GM18526 (cell line): ENCODE data around the gene SETBP1.

Source experiments
- POLR2A ChIP-seq: IDR thresholded peaks from 3 replicates; pipeline ENCODE4 v1.6.1; 2011; ENCODE audit not compliant: insufficient read length; ENCODE audit errors: extremely low read depth

SETBP1 gene

GRCh38 chr18:44977856-44978255 is 297.2 kb downstream of the SETBP1 start:
- TF ChIP-seq POLR2A: no peak

GRCh38 chr18:44979748-44980147 is 299.1 kb downstream of the SETBP1 start:
- no peak for TF ChIP-seq POLR2A

- no peak for TF ChIP-seq POLR2A
These were observed 300.4 kb downstream of the SETBP1 start for GRCh38 chr18:44981121-44981520.

- no peak for TF ChIP-seq POLR2A
These were observed 306.2 kb downstream of the SETBP1 start for GRCh38 chr18:44986933-44987332.

- no peak for TF ChIP-seq POLR2A
These were observed 306.7 kb downstream of the SETBP1 start for GRCh38 chr18:44987371-44987770.

GRCh38 chr18:44988821-44989587 is 308.3 kb downstream of the SETBP1 start:
- TF ChIP-seq POLR2A: no peak

- no peak for TF ChIP-seq POLR2A
These were observed 315.6 kb downstream of the SETBP1 start for GRCh38 chr18:44996261-44996660.

GRCh38 chr18:44997174-44997573 is 316.5 kb downstream of the SETBP1 start:
- no peak for TF ChIP-seq POLR2A

- TF ChIP-seq POLR2A: no peak
These were observed 317.7 kb downstream of the SETBP1 start for GRCh38 chr18:44998360-44998759.

GRCh38 chr18:45004546-45005080 is 323.9 kb downstream of the SETBP1 start:
- TF ChIP-seq POLR2A: no peak

GRCh38 chr18:45006934-45007333 is 326.2 kb downstream of the SETBP1 start:
- no peak for TF ChIP-seq POLR2A

- no peak for TF ChIP-seq POLR2A
These were observed 326.8 kb downstream of the SETBP1 start for GRCh38 chr18:45007531-45007930.

GRCh38 chr18:45008694-45009413 is 328.2 kb downstream of the SETBP1 start:
- TF ChIP-seq POLR2A: no peak

- no peak for TF ChIP-seq POLR2A
These were observed 329.1 kb downstream of the SETBP1 start for GRCh38 chr18:45009756-45010155.

GRCh38 chr18:45012286-45012685 is 331.6 kb downstream of the SETBP1 start:
- no peak for TF ChIP-seq POLR2A

GRCh38 chr18:45014047-45014501 is 333.4 kb downstream of the SETBP1 start:
- TF ChIP-seq POLR2A: no peak
